ENCODE measurements around the gene POU2F2.
"Not testable (repeated sequence)": the region's sequence is repeated elsewhere in the genome, so short reads cannot be mapped to it uniquely, and the experiment has no call there.

POU2F2 gene

DNA sequence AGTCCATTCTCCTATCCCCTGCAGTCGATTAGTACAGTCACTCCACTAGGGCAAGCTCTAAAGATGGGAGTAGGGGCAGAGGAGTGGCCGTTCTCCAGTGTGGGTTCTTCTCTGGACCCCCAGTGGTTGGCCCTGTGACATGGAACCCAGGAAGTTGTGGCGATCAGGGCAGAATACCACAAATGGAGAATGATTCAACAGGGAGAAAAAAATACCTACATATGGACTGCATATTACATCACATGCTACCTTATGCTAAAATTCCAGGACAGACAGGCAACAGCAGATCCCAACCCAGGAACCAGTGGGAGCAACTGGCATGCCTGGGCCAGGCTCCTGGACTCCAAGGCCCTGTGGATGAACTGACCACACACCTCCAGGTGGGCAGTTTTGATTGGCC is 20.4 kb downstream of the POU2F2 start:
- DNase-seq = no peak
- peaks cover 29% of the 10 kb centered on the region for H3K4me1 Mint-ChIP-seq
- no peaks in the 10 kb centered on the region for H3K27me3 Mint-ChIP-seq
- CTCF ChIA-PET = interaction anchor here (0.6 to 7.1 kb wide), 8 partner anchors 11 to 276 kb away, joined by 3 to 51 read pairs (median 4); partner anchors contain the start of gene POU2F2
- no peak overlapping the region for H3K27ac Mint-ChIP-seq
- H3K4me3 Mint-ChIP-seq = no peak overlapping the region
- H3K9me3 Mint-ChIP-seq = no peaks in the 10 kb centered on the region
- peaks cover 20% of the 10 kb centered on the region for H3K36me3 Mint-ChIP-seq

DNA sequence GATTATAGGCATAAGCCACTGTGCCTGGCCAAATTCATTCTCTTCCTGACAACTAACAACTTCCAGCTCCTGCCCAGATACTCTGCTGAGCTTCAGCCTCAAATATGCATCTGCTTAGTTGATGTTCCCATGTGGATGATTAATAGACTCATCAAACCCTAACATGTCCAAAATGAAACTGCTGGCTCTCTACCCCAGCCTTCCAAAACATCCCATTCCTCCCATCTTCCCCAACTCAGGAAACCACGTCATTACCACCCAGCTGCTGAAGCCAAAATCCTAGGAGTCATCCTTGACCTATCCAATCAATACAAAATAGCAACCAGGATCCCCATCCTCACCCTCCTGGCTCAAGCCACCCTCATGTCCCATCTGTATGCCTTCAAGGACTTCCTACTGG is 20.9 kb downstream of the POU2F2 start:
- Mint-ChIP-seq H3K4me1 (peaks cover 29% of the 10 kb centered on the region), H3K27me3 (no peaks in the 10 kb centered on the region), H3K9me3 (no peaks in the 10 kb centered on the region), H3K27ac (peak overlapping the region; percentile 12), H3K4me3 (no peak overlapping the region), H3K36me3 (peaks cover 18% of the 10 kb centered on the region)
- CTCF ChIA-PET = interaction anchor here (0.6 to 7.1 kb wide), 8 partner anchors 12 to 277 kb away, joined by 3 to 51 read pairs (median 3); partner anchors contain the start of gene POU2F2
- no peak for DNase-seq

- Mint-ChIP-seq H3K9me3 (no peaks in the 10 kb centered on the region), H3K27ac (peak overlapping the region; percentile 29), H3K4me3 (no peak overlapping the region), H3K4me1 (peaks cover 31% of the 10 kb centered on the region), H3K36me3 (peaks cover 11% of the 10 kb centered on the region), H3K27me3 (no peaks in the 10 kb centered on the region)
- CTCF ChIA-PET = interaction anchor here (0.8 to 7.1 kb wide), 8 partner anchors 12 to 330 kb away, joined by 3 to 51 read pairs (median 4); partner anchors contain the start of gene POU2F2
- DNase-seq = no peak
These were observed 21.6 kb downstream of the POU2F2 start for GRCh38 chr19:42110658-42111057.

GRCh38 chr19:42109896-42110295 is 22.4 kb downstream of the POU2F2 start:
- Mint-ChIP-seq H3K9me3 (no peaks in the 10 kb centered on the region), H3K27me3 (no peaks in the 10 kb centered on the region), H3K36me3 (peaks cover 6% of the 10 kb centered on the region), H3K4me1 (peaks cover 34% of the 10 kb centered on the region), H3K4me3 (no peak overlapping the region), H3K27ac (no peak overlapping the region)
- CTCF ChIA-PET = interaction anchor here (0.9 to 7.1 kb wide), 15 partner anchors 10 to 331 kb away, joined by 3 to 51 read pairs (median 7); partner anchors contain the start of genes GSK3A, PAFAH1B3, POU2F2 and PRR19
- DNase-seq = no peak

DNA sequence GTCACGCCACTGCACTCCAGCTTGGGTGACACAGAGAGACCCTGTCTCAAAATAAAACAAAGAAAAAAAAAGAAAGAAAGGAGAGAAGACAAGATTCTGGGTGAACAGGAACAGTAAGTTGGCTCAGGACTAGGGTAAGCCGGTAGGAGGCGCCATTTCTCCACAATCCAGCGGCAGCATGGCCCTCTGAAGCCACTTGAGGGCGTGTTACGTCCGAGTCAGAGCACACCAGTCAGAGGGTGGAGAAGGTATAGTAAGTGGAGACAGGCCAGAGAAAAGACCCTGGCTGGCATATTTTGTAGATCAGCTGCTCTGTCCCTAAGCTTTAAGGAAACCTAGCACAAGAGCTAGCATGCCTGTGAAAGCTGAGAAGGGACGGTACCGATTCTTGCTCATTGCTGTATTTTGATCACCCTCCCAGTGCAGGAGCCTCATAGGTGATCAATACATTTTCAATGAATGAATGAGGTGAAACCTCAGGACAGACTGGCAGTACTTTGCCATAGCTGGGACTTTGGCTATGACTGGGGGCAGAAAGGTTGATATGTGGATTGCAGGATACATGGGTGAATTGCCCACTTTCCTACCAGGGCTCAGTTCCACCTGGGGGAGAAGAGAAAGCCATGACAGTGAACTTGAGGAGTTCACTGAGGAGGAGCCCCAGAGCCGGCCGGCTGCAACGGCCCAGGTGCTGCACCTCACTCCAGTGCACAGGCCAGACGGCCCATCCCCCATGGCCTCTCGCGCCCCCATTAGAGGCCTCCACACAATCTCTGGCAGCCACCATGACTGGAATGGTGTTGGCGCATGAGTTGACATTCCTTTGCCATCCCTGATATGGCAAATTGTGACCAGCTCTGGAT is 23.5 kb downstream of the POU2F2 start:
- Mint-ChIP-seq H3K4me3 (no peak overlapping the region), H3K27ac (peak overlapping the region; percentile 28), H3K9me3 (no peaks in the 10 kb centered on the region), H3K4me1 (peaks cover 33% of the 10 kb centered on the region), H3K36me3 (peaks cover 6% of the 10 kb centered on the region), H3K27me3 (no peaks in the 10 kb centered on the region)
- CTCF ChIA-PET = interaction anchor here (0.6 to 7.1 kb wide), 42 partner anchors 8 to 1360 kb away, joined by 3 to 51 read pairs (median 4); partner anchors contain the start of genes GSK3A, PAFAH1B3, POU2F2 and PRR19
- peak; percentile 94 for DNase-seq

DNA sequence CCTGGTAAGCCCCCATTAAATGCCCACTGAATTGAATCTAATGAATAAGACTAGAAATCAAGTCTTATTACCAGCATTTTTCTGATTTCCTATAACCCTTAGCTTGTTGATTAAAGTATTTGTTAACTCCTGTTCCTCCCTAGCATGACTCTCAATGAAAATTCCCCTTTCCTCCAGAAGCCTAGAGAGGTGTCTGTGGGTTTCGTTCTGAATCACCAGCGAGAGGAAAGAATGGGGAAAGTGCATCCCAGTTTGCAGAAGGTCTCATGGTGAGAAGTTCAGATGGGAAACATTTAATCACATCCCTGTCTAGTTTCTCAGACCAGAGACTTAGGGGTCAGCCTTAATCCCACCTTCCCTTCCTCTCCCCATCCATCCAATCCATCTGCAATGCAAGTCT is 26.9 kb downstream of the POU2F2 start:
- H3K4me3 Mint-ChIP-seq = no peak overlapping the region
- CTCF ChIA-PET = interaction anchor here (0.5 kb wide), 1 partner anchor 17 kb away, joined by 3 read pairs; no protein-coding TSS in a partner anchor
- DNase-seq = no peak
- H3K4me1 Mint-ChIP-seq = peaks cover 14% of the 10 kb centered on the region
- no peaks in the 10 kb centered on the region for H3K36me3 Mint-ChIP-seq
- H3K27ac Mint-ChIP-seq = no peak overlapping the region
- no peaks in the 10 kb centered on the region for H3K27me3 Mint-ChIP-seq
- no peaks in the 10 kb centered on the region for H3K9me3 Mint-ChIP-seq

DNA sequence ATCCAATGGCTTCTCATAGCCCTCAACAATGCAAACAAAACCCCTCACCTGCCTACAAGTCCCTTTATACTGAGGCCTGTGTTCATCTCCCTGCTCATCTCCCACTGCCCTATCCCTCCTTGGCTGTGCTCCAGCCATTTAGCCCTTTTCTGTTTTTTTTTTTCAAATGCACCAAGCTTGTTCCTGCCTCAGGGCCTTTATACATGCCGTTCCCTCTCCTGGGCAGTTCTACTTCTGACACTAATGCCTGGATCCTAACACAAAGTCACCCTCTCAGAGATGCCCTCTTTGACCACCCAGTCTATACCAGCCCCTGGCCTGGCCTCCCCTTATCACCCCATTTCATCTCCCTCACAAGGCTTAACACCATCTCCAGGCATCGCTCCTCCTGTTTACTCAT is 29.4 kb downstream of the POU2F2 start:
- Mint-ChIP-seq H3K4me3 (no peak overlapping the region), H3K36me3 (peaks cover 5% of the 10 kb centered on the region), H3K27me3 (no peaks in the 10 kb centered on the region), H3K4me1 (peaks cover 7% of the 10 kb centered on the region), H3K27ac (no peak overlapping the region), H3K9me3 (no peaks in the 10 kb centered on the region)
- CTCF ChIA-PET = interaction anchor here (0.7 to 1.0 kb wide), 2 partner anchors 19 to 220 kb away, joined by 3 read pairs; no protein-coding TSS in a partner anchor
- DNase-seq = no peak

- DNase-seq, H3K36me3 Mint-ChIP-seq, H3K4me1 Mint-ChIP-seq, H3K27me3 Mint-ChIP-seq, H3K27ac Mint-ChIP-seq, H3K4me3 Mint-ChIP-seq, H3K9me3 Mint-ChIP-seq, CTCF ChIA-PET: not testable (repeated sequence)
These were observed 32.0 kb downstream of the POU2F2 start for GRCh38 chr19:42100241-42100640.

DNA sequence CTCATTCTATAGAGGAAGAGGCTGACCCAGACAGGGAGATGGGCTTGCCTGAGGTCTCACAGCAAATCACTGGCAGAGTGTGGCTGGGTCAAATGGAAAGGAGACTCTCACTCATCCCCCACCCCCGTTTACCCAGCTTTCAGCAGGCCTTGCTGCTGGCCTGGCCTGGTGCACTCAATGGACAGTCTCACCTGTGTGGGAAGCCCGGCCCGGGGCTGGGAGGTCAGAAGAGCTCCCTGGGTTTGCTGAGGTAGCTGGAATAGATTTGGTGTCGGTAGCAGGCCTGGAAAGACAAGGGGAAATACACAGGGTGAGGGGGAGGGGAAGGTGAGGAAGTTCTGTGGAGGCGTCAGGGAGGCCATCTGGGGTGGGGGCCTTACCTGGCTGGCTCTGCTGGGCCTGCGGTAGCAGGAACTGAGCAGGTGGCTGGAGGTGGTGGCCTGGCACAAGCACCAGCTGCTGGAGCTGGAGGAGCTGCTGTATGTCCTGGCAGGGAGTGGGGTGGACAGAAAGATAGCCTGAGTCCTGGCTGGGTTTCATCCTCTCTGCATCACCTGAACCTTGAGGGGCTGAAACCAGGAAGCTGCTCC is 32.8 kb downstream of the POU2F2 start:
- CTCF ChIA-PET = no interaction called here
- Mint-ChIP-seq H3K27me3 (no peaks in the 10 kb centered on the region), H3K9me3 (no peaks in the 10 kb centered on the region), H3K4me3 (no peak overlapping the region), H3K36me3 (peaks cover 12% of the 10 kb centered on the region), H3K4me1 (no peaks in the 10 kb centered on the region), H3K27ac (no peak overlapping the region)
- no peak for DNase-seq

DNA sequence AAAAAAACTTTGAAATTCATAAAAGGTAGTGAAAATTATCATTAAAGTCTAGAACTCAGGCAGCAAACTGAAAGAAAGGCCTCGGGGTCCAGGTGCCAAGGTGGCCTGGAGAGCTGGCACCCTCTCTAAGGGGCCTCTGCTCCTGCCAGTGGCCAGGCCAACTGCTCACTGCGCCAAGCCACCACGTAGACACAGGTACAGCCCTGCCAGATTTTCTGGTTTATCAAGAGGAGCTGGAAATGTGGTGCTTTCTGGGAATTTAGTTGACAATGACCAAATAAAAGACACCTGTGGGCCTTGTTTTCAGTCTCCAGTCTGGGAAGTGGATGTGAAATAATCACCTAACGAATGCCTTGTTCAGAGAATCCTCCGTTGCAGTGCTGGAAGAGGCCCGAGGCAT is 33.5 kb downstream of the POU2F2 start:
- no peak overlapping the region for H3K27ac Mint-ChIP-seq
- peaks cover 12% of the 10 kb centered on the region for H3K36me3 Mint-ChIP-seq
- no peak overlapping the region for H3K4me3 Mint-ChIP-seq
- DNase-seq = no peak
- no peaks in the 10 kb centered on the region for H3K9me3 Mint-ChIP-seq
- no peaks in the 10 kb centered on the region for H3K27me3 Mint-ChIP-seq
- H3K4me1 Mint-ChIP-seq = no peaks in the 10 kb centered on the region
- CTCF ChIA-PET = no interaction called here

DNA sequence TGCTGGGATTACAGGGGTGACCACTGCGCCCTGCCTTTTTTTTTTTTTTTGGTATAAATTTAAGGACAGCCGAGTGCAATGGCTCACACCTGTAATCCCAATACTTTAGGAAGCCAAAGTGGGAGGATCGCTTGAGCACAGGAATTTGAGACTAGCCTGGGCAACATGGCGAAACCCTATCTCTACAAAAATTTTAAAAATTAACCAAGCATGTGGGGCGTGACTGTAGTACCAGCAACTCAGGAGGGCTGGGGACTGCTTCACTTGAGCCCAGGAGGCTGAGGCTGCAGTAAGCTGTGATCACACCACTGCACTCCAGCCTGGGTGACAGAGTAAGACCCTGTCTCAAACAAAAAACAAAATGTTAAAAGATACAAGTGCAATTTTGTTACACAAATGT is 34.8 kb downstream of the POU2F2 start:
- CTCF ChIA-PET = interaction anchor here (0.7 kb wide), 1 partner anchor 74 kb away, joined by 5 read pairs; no protein-coding TSS in a partner anchor
- H3K27ac Mint-ChIP-seq = no peak overlapping the region
- no peaks in the 10 kb centered on the region for H3K27me3 Mint-ChIP-seq
- H3K36me3 Mint-ChIP-seq = peaks cover 12% of the 10 kb centered on the region
- no peaks in the 10 kb centered on the region for H3K9me3 Mint-ChIP-seq
- H3K4me3 Mint-ChIP-seq = no peak overlapping the region
- H3K4me1 Mint-ChIP-seq = peaks cover 2% of the 10 kb centered on the region
- DNase-seq = no peak

DNA sequence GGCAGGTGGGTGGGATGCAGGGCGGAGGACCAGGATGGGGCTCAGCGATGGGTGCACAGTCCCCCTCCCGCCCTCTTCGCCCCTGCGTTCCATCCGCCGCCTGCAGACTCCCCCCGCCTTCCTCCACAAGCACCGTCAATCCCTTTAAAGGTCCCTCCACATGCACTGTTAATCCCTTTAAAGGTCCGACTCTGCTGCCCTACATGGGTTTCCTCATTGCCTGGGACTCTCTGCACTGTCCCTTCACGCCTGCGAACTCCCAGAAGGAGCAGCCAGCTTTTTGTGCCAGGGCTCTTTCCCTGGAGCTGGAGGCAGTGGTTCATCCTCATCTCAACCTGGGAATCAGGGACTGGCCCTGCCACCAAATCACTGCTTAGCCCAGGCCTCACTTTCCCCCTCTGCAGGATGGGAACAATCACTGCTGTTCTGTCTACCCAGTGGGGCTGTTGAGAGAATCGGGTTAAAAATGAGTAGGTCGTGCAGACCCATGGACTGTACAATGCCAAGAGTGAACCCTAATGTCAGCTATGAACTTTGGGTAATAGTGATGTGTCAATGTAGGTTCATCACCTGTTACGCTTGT is 35.9 kb downstream of the POU2F2 start:
- Mint-ChIP-seq H3K9me3 (no peaks in the 10 kb centered on the region), H3K36me3 (peaks cover 15% of the 10 kb centered on the region), H3K27ac (no peak overlapping the region), H3K4me3 (no peak overlapping the region), H3K27me3 (no peaks in the 10 kb centered on the region), H3K4me1 (peaks cover 9% of the 10 kb centered on the region)
- CTCF ChIA-PET = interaction anchor here (0.8 to 1.0 kb wide), 2 partner anchors 12 to 50 kb away, joined by 3 read pairs; no protein-coding TSS in a partner anchor
- no peak for DNase-seq

DNA sequence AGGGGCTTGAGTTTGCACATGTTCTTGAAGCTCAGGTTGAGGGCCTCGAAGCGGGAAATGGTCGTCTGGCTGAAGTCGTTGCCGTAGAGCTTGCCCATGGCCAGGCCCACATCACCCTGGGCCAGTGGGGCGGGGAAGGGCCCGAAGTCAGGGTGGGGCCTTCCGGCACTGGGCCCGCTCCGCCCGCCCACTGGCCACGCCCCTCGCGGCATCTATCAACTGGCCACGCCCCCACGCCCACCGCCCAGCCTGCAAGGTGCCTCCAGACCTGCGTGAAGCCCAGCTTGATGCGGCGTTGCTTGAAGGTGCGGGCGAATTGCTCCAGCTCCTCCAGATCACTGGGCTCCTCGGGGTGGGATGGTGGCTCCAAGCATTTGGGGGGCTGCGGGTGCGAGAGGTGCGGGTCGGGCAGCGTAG is 36.4 kb downstream of the POU2F2 start:
- Mint-ChIP-seq H3K27me3 (peaks cover 3% of the 10 kb centered on the region), H3K9me3 (no peaks in the 10 kb centered on the region), H3K36me3 (peaks cover 16% of the 10 kb centered on the region), H3K27ac (no peak overlapping the region), H3K4me1 (peaks cover 14% of the 10 kb centered on the region), H3K4me3 (no peak overlapping the region)
- DNase-seq = no peak
- CTCF ChIA-PET = no interaction called here

GRCh38 chr19:42095142-42095813 is 37.0 kb downstream of the POU2F2 start:
- no peak overlapping the region for H3K4me3 Mint-ChIP-seq
- CTCF ChIA-PET = interaction anchor here (1.3 kb wide), 1 partner anchor 13 kb away, joined by 5 read pairs; no protein-coding TSS in a partner anchor
- H3K27ac Mint-ChIP-seq = no peak overlapping the region
- no peak for DNase-seq
- H3K4me1 Mint-ChIP-seq = peaks cover 20% of the 10 kb centered on the region
- peaks cover 6% of the 10 kb centered on the region for H3K27me3 Mint-ChIP-seq
- no peaks in the 10 kb centered on the region for H3K9me3 Mint-ChIP-seq
- H3K36me3 Mint-ChIP-seq = peaks cover 19% of the 10 kb centered on the region
